Islet of Langerhans (tissue), 1 donor: ENCODE measurements around the gene STXBP5.

ENCODE experiments used
- FAIRE-seq: peaks from one replicate; lab custom pipeline; 2011; peaks lifted over from hg19 to GRCh38; lab: Jason Lieb, UNC

STXBP5 gene

DNA sequence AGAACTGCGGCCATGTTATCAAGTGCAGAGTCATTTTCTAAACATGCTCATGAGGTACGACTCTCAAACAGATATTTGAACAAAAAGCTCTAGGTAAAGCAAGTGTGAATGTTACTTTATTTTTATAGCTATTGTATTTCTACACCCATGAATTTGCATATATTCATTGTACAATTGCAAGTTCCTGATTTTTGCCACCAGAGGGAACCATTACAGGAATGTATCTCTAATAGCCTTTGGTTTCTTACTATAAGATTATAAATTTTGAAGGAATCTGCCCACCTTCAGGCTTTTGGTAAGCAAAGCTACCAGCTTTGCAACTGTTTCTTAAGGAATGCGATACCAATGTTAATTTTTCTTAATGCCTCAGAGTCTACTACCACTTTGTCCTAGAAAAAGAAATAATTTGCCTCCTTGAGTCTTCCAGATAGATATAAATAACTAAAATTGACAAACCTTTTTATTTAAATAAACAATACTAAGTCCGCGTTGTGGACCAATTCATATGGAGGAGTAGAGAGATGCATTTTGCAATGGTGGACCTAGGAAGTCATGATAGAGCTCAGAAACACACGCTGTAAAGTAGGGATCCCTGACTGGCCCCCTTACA is 178.8 kb downstream of the STXBP5 start:
- peak; percentile 60 for FAIRE-seq

DNA sequence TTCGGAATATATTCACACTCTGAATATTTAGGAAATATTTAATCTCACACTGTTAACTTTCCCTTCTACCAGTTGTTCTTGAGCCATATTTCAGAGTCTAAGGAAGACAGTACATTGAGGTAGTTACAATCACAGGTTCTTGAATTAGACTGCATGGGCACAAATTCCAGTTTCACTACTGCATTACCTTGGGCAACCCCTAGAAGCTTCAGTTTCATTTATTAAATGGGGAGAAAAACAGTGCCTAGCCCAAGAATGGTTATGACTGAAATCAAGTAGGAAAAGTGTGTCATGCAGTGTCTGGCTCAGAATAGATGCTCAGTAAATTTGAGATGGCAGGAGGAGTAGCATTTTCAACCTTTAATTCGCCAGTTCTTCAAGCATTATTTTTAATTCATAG is 179.8 kb downstream of the STXBP5 start:
- no peak for FAIRE-seq

DNA sequence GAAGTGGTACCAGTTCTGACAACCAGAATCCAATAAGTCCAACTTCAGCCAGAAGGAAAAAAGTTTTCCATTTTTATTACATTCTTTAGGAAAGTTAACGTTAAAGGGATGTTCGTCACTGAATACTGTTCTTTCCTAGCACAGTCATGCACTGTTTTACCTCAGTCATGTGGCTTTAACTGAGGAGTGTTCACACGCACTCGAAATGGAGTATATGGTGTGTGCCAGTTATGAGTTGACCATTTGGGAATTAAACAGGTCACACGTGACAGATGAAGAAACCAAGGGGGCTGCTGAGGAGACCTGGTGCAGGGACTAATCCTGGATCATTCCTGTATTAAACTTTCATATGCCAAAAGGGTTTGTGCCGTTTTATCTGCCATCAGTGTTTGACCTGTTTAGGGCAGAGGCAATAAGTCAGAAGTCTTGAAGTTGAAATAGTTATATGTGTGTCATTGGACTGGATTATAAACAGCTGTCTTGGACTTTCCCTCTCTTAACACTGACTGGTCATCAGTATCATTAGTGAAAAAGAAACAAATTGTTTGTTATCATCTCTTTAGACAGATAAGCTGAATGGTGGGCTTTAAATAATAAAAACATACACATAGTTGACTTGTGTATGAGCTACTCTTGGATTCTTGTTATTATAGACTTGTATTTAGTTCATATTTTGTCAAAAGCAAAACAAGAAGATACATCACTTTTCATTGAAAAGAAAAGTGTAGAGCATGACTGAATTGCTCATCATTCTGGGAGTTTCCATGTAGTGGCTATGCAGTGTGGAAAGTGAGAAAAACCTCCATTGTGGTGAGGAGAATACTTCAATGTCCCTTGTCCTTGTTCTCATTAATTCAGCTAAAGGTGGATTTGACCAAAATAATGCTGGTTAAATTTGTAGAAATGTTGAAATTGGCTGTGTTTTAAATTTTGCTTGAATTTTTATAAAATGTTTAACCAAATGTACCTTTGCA is 180.8 kb downstream of the STXBP5 start:
- FAIRE-seq, result peak; percentile 70

DNA sequence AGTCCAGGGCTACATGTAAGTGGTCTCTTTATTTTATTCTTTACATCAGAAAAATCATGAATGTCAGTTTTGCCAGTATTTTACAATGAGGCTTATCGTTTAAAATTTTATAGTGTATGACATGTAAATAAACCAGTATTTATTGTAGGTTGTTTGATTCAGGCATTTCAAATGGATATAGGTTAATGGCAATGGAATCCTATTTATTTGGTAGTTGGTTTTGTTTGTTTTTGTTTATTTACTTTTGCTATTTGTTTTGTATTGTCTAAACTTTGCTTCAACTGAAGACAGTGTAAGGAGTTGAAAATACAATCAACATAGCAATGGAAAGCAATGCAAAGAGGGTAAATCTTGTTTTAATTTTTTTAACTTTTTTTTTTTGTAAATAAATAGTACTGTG is 185.2 kb downstream of the STXBP5 start:
- peak; percentile 38 for FAIRE-seq

DNA sequence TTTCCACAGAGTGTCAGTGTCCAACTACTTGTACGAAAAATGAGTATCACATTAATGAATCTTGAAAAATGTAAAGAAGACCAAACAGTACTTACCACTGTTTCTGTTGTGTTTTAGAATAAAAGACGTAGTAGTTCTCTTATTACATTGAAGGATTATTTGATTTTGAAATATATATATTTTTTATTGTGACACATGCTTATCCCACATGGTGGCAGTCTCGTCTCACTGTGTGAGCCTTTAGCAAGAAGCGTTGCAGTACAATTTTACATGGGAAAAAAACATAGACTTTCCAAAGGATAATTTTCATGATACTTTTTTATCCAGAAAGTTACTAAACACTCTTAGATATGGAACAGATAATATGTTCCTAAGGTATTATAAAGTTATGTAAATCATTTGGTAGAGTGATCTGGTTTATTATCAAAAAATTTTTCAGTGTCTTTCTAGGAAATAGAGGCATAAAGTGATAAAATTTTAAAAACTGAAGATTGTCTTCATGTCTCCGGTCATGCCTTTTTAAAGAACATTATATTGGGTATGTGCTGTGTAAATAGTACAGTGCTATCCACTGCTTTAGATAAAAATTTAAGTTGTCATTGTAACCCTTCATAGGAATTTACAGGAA is 186.8 kb downstream of the STXBP5 start:
- FAIRE-seq, result peak; percentile 91

DNA sequence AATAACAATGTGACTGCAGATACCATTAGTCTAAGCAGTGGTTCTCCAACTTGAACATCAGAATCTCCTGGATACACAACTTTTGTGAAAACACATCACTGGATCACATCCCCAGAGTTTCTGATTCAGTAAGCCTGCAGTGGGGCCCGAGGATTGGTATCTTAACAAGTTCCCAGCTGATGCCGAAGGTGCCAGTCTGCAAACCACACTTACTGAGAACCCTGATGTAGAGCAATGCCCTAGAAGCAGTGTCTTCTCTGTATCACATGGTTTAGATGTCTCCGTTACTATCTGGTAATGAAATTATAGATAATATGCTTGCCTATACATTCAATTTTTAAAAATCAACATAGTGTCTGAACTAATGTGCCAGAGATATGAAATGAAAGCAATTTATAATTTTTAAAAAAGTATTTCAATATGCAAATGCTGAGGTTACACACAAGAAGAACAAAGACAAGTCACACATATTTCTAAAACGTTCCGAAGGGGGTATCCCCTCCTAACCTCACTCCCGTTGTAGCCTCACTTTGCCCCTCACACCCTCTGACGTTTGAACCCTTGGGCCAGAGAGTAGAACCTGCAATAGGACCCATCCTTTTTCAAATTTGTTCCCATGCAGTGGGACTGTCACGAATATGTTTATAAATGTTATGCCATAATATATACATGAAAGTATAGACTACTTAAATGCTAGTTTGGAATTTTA is 188.9 kb downstream of the STXBP5 start:
- FAIRE-seq, result no peak

DNA sequence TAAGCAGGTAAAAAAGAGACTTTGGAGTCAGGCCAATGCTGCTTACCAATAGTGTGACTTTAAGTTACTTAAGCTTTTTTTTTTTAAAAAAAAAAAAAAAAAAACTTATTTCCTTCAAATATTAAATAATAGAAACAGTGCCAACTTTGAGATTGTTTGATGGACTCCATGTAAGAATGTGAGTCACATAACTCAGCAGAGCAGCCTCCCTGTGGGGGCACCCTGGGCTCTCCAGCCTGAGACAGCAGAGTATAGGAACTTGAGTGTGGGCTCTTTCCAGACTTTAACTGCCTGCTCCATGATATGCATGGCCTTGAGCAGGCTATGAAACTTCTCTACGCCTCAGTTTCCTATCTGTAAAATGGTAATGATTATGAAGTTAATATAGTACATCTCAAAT is 190.9 kb downstream of the STXBP5 start:
- FAIRE-seq, result no peak

DNA sequence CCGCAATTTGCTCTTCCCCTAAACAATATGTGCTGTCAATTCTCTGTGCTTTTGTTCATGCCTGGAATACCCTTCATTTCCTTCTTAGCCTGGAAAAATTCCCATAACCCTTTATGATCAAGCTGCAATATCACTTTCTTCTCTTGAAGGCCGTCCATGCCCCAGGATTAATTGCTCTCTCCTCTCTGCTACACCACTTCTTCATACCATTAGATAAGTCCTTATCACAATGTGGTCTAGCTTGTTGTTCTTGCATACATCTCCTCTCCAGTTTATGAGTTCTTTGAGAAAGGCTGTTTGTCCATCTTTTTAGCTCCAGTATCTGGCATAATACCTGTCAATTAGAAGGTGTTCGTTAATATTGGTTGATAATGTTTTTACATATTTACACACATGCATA is 193.1 kb downstream of the STXBP5 start:
- FAIRE-seq, result no peak

DNA sequence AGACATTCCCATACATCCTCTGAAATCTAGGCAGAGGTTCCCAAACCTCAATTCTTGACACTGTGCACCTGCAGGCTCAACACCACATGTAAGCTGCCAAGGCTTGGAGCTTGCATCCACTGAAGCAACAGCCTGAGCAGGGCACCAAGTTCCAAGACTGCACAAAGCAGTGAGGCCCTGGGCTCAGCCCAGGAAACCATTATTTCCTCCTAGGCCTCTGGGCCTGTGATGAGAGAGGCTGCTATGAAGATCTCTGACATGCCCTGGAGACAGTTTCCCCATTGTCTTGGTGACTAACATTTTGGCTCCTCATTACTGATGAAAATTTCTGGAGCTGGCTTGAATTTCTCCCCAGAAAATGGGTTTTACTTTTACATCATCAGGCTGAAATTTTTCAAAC is 196.8 kb downstream of the STXBP5 start:
- no peak for FAIRE-seq

DNA sequence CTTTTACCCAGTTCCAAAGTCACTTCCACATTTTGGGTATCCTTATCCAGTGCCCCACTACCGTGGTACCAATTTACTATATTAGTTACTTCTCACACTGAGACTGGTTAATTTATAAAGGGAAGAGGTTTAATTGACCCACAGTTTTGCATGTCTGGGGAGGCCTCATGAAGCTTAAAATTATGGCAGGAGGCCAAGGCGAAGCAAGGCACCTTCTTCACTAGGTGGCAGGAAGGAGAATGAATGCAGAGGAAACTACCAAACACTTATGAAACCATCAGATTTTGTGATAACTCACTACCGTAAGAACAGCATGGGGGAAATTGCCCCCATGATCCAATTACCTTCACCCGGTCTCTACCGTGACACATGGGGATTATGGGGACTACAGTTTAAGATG is 197.6 kb downstream of the STXBP5 start:
- no peak for FAIRE-seq

DNA sequence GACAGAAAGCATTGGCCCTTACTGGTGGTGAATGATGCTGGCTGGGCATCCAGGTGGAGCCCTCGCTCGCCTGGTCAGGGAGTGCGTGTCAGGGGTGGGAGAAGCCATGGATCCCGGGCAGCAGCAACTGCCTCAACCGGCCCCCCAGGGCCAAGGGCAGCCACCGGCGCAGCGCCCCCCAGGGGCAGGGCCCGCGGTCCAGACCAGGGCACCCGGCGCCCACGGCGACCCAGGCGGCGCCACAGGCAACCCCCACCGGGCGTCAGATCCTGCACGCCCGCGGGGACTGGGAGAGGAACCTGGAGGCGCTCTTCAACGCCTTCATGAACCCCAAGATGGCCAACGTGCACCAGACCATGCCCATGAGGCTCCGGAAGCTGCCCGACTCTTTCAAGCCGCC is 202.6 kb downstream of the STXBP5 start:
- no peak for FAIRE-seq

DNA sequence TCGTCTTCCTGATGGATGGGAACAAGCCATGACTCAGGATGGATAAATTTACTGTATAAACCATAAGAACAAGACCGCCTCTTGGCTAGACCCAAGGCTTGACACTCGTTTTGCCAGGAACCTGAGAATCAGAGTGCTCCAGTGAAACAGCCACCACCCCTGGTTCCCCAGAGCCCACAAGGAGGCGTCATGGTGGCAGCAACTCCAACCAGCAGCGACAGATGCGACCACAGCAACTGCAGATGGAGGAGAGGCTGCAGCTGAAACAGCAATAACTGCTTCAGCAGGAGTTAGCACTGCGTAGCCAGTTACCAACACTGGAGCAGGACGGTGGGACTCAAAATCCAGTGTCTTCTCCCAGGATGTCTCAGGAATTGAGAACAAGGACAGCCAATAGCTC is 203.4 kb downstream of the STXBP5 start:
- FAIRE-seq, result no peak

DNA sequence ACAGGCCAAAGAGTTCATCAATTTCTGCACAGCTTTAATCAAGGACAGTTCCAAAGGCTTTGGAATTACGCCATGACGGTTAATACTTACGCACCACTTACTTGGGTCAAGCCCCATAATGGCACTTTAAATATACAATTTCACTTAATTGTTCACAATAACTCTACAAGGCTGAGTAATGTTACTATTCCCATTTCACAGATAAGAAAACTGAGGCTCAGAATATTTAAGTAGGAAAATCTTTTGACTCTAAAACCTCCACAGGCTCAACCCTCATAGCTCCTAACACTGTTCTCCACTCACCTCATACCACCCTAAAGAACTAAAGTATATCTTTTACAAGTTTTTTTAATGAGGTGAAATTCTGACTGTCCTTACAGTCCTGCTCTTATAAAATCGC is 212.4 kb downstream of the STXBP5 start:
- FAIRE-seq, result no peak

DNA sequence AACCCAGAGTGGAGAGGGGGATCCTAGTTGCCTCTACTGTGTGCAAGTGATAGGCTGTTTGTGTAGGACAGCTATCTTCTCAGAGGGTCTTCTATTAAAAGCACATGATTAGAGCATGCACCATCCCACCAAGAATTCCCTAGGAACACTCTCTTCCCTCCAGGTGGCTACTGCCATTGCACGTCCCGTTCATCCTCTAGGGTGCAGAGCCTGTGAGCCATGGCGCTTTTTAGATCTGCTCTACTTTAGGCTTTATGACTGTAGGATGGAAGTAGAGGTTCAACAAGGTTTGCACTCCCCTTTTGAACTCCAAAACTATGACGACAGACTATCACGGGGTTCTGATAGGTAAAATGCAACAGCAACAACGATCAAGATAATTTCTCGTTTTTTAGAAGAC is 213.7 kb downstream of the STXBP5 start:
- FAIRE-seq, result no peak

DNA sequence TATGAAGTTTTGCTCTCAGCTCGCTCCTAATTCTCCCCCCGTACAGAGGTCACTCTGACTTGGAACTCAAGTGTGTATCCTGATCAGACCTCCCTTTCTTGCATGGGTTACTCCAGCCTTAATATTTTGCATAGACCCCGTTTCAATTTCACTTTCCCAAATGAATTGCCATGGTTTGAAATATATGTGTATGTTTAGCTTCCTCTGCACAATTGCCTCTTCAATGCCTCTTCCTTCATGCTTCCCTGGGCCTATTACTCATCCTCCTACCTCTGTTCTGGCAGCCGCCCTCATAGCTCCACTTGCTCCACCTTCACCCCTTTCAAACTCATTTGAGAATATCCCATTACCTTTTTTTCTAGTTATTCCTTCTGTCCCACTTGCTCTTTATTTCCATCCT is 214.3 kb downstream of the STXBP5 start:
- no peak for FAIRE-seq

DNA sequence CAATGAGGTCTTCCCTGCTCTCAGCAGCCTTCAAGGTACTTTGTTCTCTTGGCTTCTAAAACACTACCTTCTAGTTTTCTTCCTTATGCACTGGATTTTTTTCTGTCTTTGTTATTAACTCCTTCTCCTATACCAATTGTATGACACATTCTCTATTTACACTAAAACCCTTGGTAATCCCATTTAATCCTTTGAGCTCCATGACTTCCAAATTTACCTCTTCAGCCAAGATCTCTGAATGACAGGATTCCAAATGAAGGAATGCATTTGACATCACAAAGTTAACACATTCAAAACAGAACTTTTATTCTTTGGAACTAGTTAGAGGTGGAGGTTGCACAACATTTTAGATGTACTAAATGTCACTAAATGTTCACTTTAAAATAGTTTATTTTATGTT is 217.7 kb downstream of the STXBP5 start:
- no peak for FAIRE-seq

DNA sequence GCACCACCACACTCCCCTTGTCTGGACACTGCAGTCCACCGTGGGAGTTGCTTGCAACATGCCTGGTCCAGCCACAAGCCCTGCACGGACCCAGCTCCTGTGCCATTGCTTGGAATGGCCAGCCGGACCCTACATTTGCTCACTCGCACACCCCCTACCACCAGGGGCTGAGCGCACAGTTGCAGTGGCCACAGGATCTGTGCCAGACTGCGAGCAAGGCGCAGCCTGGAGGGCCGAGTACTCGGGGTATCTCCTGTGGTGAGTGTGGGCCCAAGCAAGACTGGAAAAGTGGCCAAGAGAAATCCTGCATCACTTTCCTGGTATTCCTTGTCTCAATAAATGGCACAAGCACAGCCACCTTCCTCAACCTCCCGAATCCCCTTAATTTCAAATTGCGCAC is 218.9 kb downstream of the STXBP5 start:
- no peak for FAIRE-seq

DNA sequence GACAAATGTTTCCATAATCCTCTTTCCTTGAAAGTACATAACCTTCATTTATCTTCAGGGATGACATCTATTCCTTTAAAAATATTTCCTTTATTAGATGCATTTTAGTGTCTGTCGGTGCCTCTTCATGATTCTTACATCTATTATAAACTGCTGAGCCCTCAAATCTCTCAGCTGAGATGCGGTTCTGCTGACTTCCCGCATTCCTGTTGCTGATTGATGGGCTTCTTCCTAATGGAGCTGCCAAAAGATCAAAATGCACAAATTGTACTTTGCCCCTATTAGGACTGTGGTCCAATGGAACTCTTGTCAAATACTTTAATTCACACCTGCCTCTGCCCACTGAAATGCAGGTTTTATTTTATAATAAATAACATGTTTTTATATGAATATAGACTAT is 225.6 kb downstream of the STXBP5 start:
- no peak for FAIRE-seq

DNA sequence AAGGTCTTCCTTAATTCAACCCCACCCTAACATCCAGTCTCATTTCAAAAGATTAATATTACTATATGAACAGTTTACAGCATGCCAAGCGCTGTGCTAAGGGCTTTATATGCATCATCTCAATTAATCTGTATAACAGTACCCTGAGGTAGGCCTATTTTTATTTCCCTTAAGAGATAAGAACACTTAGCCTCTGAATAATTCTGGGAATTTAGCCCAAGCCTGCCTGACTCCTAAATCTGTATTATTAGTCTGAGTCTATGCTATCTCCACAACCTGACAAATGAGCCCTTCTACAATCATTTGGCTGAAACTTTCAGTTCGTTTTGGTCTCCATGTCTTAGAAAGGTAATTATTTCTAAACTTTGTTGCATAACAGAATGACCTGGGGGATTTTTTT is 226.6 kb downstream of the STXBP5 start:
- FAIRE-seq, result no peak

DNA sequence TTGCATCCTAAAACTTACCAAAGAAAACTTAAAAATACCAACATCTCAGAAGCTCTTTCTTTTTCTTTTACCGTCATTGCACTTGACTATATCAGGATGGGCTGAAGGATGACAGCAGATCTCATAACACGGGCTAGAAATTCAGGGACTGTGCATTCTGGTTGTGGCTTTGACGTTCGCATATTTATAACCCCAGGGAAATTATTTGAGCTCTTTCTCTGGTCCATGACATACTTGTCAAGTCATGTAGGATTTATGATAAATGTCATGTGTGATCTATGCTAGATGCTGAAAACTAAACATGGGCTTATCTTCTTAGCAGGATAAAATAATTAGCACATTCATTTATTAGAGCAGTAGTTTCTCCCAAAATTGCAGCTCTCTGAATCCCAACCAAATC is 229.9 kb downstream of the STXBP5 start:
- FAIRE-seq, result no peak

DNA sequence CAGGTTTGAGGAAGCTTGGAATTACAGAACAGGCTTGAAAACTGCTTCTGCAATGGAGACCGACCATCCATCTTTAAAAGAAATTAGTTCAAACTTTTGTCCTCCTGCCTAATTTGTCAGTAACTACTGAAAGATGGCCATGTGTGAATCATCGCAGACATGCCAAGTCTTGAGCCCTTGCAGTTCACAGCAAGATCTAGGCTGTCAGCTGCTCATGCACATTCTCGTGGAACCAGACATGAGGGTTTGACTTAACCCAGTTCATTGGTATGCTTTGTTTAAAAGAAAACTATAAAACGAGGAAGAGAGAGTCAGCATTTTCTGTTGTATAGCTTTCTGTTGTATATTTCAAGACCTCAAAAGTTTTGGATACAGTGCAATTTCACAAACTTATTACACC is 230.3 kb downstream of the STXBP5 start:
- no peak for FAIRE-seq

DNA sequence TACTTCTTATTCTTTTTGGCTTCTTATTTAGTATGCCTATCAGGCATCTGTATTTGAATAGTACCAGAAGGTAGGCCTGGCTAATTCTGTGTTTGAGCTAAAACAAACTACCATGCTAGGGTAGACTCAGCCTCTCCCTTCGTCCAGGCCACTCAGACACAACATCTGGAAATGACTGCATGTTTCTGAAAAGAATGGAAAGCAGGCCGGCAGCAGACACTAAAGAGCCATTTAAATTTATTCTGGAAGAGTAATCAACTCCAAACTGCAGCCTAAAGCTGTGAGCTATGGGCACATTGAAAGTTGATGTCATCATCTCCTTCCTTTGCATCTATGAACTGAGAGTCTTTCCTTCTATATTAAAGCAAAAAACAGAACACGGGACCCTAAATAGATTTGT is 233.4 kb downstream of the STXBP5 start:
- no peak for FAIRE-seq
